Measurements from ENCODE around the gene TUBA8.

GRCh38 chr22:18088825-18089568, 21.6 kb upstream of the TUBA8 start:
- no peak for TF ChIP-seq CTCF (IDR thresholded peaks at IDR 0.05; ENCODE audit: borderline replicate concordance, extremely low read depth, low read length, poor library complexity, severe bottlenecking)
- no peak for TF ChIP-seq EZH2 (IDR thresholded peaks at IDR 0.05; ENCODE audit: borderline replicate concordance, low read depth, low read length, severe bottlenecking)

Data from DND-41 (cell line).